ENCODE measurements around the gene HSPA2. TPM values are rescaled to one million over a fixed set of nuclear protein-coding genes. Genes with fewer than 3 reads are reported as not detected.
A peak's percentile ranks its signal among the peaks of the same experiment; 100 is the strongest.

The HSPA2 gene
- total and polyA plus RNA-seq, 4 donors: 33.7 to 50.0 (median 39.9) TPM

DNA sequence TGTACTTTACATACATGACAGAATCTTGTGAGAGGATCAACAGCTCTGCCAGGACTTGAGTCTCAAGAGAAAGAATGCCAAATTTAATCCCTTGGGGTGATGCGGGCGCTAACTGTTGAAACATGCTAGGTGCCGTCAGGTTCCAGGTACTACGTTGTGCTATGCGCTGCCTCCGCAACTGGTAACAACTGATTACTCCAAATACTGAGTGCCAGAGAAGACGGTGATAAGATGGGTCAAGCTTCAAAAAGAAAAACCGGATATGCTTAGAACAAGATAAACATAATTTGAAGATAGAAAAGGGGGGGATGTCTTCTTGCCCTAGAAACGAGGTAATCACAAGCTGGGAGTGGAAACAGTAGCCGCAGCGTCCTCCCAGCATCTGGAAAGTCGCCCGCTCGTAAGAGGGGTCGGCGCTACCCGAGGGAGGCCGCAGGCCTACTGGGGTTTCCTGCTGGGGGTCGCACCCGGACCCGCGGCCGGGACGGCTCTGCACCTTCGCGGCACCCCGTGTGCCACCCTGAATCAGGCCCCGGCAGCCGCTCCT lies 37.6 kb upstream of the HSPA2 start:
- peak in 2 of 6 donors; percentile 46 to 67 for DNase-seq (ENCODE audit: low read depth in 4 of 6, low spot score in 6 of 6)
- peaks cover 13% of the 10 kb centered on the region for H3K4me1 ChIP-seq (ENCODE audit: control insufficient read depth, insufficient read depth, low read length)
- peaks cover 2% of the 10 kb centered on the region for H3K36me3 ChIP-seq (ENCODE audit: control insufficient read depth, insufficient read depth, low read length)
- H3K27me3 ChIP-seq (ENCODE audit: control insufficient read depth, insufficient read depth, low read length): no peaks in the 10 kb centered on the region
- H3K27ac ChIP-seq (ENCODE audit: low read depth, low read length): peak overlapping the region; percentile 99
- under 1% methylated on average over 24 of the region's 29 CpGs for WGBS (ENCODE audit: insufficient coverage)
- H3K4me3 ChIP-seq (ENCODE audit: low read depth, low read length): peak overlapping the region; percentile 98
- no peaks in the 10 kb centered on the region for H3K9me3 ChIP-seq (ENCODE audit: control insufficient read depth, insufficient read depth, low read length)

GRCh38 chr14:64503434-64504309 lies 36.9 kb upstream of the HSPA2 start, which contains the start of gene ZBTB25:
ZBTB25 (minus strand) TSS chr14:64503838; CDS start chr14:64490533, 13,305 bp downstream.
- Histone ChIP-seq H3K27ac (ENCODE audit: low read depth, low read length) (peak within 1 kb of the TSS; percentile 99), H3K4me3 (ENCODE audit: low read depth, low read length) (peak within 1 kb of the TSS; percentile 98), H3K36me3 (ENCODE audit: control insufficient read depth, insufficient read depth, low read length) (peaks cover 2% of the 10 kb centered on the region), H3K4me1 (ENCODE audit: control insufficient read depth, insufficient read depth, low read length) (peaks cover 13% of the 10 kb centered on the region), H3K9me3 (ENCODE audit: control insufficient read depth, insufficient read depth, low read length) (no peaks in the 10 kb centered on the region), H3K27me3 (ENCODE audit: control insufficient read depth, insufficient read depth, low read length) (no peaks in the 10 kb centered on the region)
- under 1% methylated on average over 87 of the region's 87 CpGs for WGBS (ENCODE audit: insufficient coverage)
- DNase-seq (ENCODE audit: low read depth in 4 of 6, low spot score in 6 of 6): peak; percentile 70 to 98 (median 88)

- Histone ChIP-seq H3K36me3 (ENCODE audit: control insufficient read depth, insufficient read depth, low read length) (peaks cover 2% of the 10 kb centered on the region), H3K9me3 (ENCODE audit: control insufficient read depth, insufficient read depth, low read length) (no peaks in the 10 kb centered on the region), H3K4me1 (ENCODE audit: control insufficient read depth, insufficient read depth, low read length) (peaks cover 13% of the 10 kb centered on the region), H3K27me3 (ENCODE audit: control insufficient read depth, insufficient read depth, low read length) (no peaks in the 10 kb centered on the region), H3K4me3 (ENCODE audit: low read depth, low read length) (peak within 1 kb of the TSS; percentile 98), H3K27ac (ENCODE audit: low read depth, low read length) (peak within 1 kb of the TSS; percentile 99)
- under 1% methylated on average over 63 of the region's 63 CpGs for WGBS (ENCODE audit: insufficient coverage)
- peak; percentile 47 to 90 (median 62) for DNase-seq (ENCODE audit: low read depth in 4 of 6, low spot score in 6 of 6)
Observed at GRCh38 chr14:64504310-64504896, 36.1 kb upstream of the HSPA2 start, which contains the start of gene ZBTB1. ZBTB1 (plus strand) TSS chr14:64504770; CDS start chr14:64521505, 16,735 bp downstream.

DNA sequence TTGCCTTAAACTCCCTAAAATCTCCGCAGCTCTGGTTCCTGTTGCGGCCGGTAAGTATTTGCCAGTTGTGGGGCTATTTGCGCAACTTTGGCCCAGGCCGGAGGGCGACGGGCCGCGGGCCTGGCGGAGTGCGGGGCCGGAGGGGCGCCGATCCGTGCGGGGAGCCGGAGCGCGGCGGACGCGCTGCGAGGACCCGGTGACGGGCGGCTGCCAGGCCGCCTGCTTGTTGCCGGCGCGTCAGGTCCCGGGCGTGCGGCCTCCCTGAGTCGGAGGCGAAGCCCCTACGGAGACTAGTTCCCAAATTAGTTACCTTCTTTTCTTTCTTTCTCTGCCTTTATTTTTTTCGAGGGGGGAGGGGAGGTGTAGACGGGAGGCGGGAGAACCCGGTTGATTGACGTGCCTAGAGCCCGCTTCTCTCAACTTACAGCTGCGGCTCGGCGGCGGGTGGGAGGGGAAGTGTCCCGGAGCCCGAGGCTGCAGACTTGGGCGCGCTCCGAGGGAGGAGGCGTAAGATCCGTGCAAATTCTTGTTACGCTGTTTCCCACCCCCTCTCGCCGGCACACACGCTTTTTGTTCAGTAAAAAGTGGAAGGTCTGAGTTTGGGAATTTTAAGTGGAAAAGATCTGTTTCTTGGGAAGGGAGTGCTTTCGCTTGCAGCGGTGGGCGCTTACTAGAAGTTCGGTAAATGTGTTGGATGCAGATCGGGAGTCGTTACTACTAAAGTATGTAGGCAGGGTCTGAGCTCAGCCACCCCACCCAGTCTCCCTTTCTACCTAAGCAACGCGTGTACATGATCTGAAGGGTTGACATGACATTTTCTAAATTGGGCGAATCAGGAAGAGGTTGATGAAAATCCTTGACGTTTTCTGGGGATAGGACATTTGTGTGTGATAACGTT lies 35.4 kb upstream of the HSPA2 start:
- H3K9me3 ChIP-seq (ENCODE audit: control insufficient read depth, insufficient read depth, low read length): no peaks in the 10 kb centered on the region
- H3K4me1 ChIP-seq (ENCODE audit: control insufficient read depth, insufficient read depth, low read length): peaks cover 13% of the 10 kb centered on the region
- H3K27ac ChIP-seq (ENCODE audit: low read depth, low read length): peak overlapping the region; percentile 99
- under 1% methylated on average over 50 of the region's 68 CpGs for WGBS (ENCODE audit: insufficient coverage)
- peaks cover 2% of the 10 kb centered on the region for H3K36me3 ChIP-seq (ENCODE audit: control insufficient read depth, insufficient read depth, low read length)
- peak overlapping the region; percentile 98 for H3K4me3 ChIP-seq (ENCODE audit: low read depth, low read length)
- H3K27me3 ChIP-seq (ENCODE audit: control insufficient read depth, insufficient read depth, low read length): no peaks in the 10 kb centered on the region
- peak; percentile 61 to 95 (median 76) for DNase-seq (ENCODE audit: low read depth in 4 of 6, low spot score in 6 of 6)

DNA sequence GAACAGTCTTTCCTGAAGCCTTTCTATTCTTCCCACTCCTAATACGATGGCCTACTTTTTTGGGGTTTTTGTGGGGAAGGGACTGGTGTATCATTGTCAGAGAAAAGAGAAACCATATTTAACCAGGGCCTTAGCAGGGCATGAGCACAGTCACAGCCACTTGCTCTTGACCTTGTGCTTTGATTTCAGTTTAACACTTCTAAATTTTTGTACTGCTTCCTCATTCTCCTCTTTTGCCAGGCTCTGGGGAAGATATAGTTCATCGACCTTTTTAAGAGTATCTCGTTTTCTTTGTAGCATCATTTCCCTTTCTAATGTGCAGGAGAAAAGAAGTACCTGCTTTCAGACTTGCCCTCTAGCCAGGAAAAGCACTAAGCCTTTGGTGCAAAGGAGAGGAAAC lies 33.8 kb upstream of the HSPA2 start:
- no peak for DNase-seq (ENCODE audit: low read depth in 4 of 6, low spot score in 6 of 6)
- no CpG with 5 or more reads among the region's 3 CpGs for WGBS (ENCODE audit: insufficient coverage)
- Histone ChIP-seq H3K4me3 (ENCODE audit: low read depth, low read length) (peak overlapping the region; percentile 2), H3K27me3 (ENCODE audit: control insufficient read depth, insufficient read depth, low read length) (no peaks in the 10 kb centered on the region), H3K4me1 (ENCODE audit: control insufficient read depth, insufficient read depth, low read length) (peaks cover 10% of the 10 kb centered on the region), H3K36me3 (ENCODE audit: control insufficient read depth, insufficient read depth, low read length) (peaks cover 2% of the 10 kb centered on the region), H3K9me3 (ENCODE audit: control insufficient read depth, insufficient read depth, low read length) (no peaks in the 10 kb centered on the region), H3K27ac (ENCODE audit: low read depth, low read length) (no peak overlapping the region)

DNA sequence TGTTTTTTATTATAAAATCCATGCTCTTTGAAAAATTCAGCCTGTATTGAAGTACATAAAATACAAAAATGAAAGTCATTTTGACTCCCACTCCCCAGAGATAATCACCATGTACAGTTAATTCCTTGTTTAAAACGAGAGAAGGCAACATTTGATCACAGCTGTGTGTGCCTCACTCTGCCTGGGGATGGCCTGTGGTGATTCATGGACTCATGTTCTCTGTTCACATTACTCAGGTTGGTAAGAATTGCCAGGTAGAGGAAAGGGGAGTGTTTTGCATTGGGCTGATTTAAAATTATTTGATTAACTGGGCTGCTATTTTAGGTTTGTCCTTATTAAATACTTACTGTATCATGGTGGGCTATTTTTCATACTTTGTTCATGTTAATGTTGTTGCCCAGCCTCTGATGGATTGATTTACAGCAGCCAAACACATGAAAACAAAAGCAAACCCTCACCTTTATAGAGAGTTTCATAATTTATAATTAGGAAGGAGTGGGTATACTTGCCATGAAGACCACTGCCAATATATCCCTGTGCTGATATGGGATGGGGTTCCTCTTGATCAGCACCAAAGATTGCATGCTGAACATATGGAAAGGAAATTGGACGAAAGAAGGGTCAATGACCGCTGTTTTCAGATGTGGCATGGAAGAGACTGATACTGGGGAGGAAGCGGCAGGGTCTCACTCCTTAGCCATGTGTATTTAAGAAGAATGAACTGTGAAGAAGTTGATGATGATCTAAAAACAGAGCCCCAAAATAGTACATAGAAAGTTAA lies 33.0 kb upstream of the HSPA2 start:
- Histone ChIP-seq H3K9me3 (ENCODE audit: control insufficient read depth, insufficient read depth, low read length) (no peaks in the 10 kb centered on the region), H3K27ac (ENCODE audit: low read depth, low read length) (no peak overlapping the region), H3K4me1 (ENCODE audit: control insufficient read depth, insufficient read depth, low read length) (peaks cover 6% of the 10 kb centered on the region), H3K4me3 (ENCODE audit: low read depth, low read length) (no peak overlapping the region), H3K36me3 (ENCODE audit: control insufficient read depth, insufficient read depth, low read length) (peaks cover 2% of the 10 kb centered on the region), H3K27me3 (ENCODE audit: control insufficient read depth, insufficient read depth, low read length) (no peaks in the 10 kb centered on the region)
- DNase-seq (ENCODE audit: low read depth in 4 of 6, low spot score in 6 of 6): no peak
- WGBS (ENCODE audit: insufficient coverage): 86% methylated on average over 2 of the region's 4 CpGs

- no peak overlapping the region for H3K27ac ChIP-seq (ENCODE audit: low read depth, low read length)
- H3K4me1 ChIP-seq (ENCODE audit: control insufficient read depth, insufficient read depth, low read length): peaks cover 5% of the 10 kb centered on the region
- peaks cover under 1% of the 10 kb centered on the region for H3K36me3 ChIP-seq (ENCODE audit: control insufficient read depth, insufficient read depth, low read length)
Observed at GRCh38 chr14:64508215-64508776, 32.2 kb upstream of the HSPA2 start.

GRCh38 chr14:64509036-64509435 lies 31.5 kb upstream of the HSPA2 start:
- Histone ChIP-seq H3K4me3 (ENCODE audit: low read depth, low read length) (no peak overlapping the region), H3K36me3 (ENCODE audit: control insufficient read depth, insufficient read depth, low read length) (no peaks in the 10 kb centered on the region), H3K9me3 (ENCODE audit: control insufficient read depth, insufficient read depth, low read length) (no peaks in the 10 kb centered on the region), H3K27me3 (ENCODE audit: control insufficient read depth, insufficient read depth, low read length) (no peaks in the 10 kb centered on the region), H3K4me1 (ENCODE audit: control insufficient read depth, insufficient read depth, low read length) (peaks cover 5% of the 10 kb centered on the region), H3K27ac (ENCODE audit: low read depth, low read length) (no peak overlapping the region)
- no peak for DNase-seq (ENCODE audit: low read depth in 4 of 6, low spot score in 6 of 6)
- WGBS (ENCODE audit: insufficient coverage): 88% methylated on average over 7 of the region's 8 CpGs

More at GRCh38 chr14:64508215-64508776, 32.2 kb upstream of the HSPA2 start:
- WGBS (ENCODE audit: insufficient coverage): 86% methylated on average over 1 of the region's 1 CpG
- no peak overlapping the region for H3K4me3 ChIP-seq (ENCODE audit: low read depth, low read length)
- DNase-seq (ENCODE audit: low read depth in 4 of 6, low spot score in 6 of 6): no peak
- no peaks in the 10 kb centered on the region for H3K9me3 ChIP-seq (ENCODE audit: control insufficient read depth, insufficient read depth, low read length)
- H3K27me3 ChIP-seq (ENCODE audit: control insufficient read depth, insufficient read depth, low read length): no peaks in the 10 kb centered on the region

All from spinal cord (tissue), 10 donors.